HG02759 (cell line): ENCODE results near the gene AP1G1.
"Not testable (repeated sequence)": the region's sequence is repeated elsewhere in the genome, so short reads cannot be mapped to it uniquely, and the experiment has no call there.

ENCODE experiments used
- ATAC-seq: cut with Tn5 transposase; IDR thresholded peaks from one replicate; pipeline ENCODE4 v1.9.1; 2021; ENCODE audit warnings: mild to moderate bottlenecking, moderate library complexity; ENCODE audit not compliant: unreplicated experiment

AP1G1 gene

GRCh38 chr16:71709229-71709781 is 99.3 kb downstream of the AP1G1 start:
- ATAC-seq: no peak

DNA sequence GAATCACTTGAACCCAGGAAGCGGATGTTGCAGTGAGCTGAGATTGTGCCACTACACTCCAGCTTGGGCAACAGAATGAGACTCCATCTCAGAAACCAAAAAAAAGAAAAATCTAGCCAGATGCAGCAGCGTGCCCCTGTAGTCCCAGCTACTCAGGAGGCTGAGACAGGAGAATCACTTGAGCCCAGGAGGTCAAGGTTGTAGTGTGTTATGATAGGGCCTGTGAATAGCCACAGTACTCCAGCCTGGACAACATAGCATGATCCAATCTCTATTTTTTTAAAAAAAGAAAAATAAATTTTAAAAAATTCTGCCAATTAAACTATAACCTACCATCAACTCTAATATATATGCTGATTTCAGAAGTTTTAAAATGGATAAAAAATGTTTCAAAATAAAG is 99.9 kb downstream of the AP1G1 start:
- ATAC-seq: no peak

GRCh38 chr16:71707199-71707598 is 101.4 kb downstream of the AP1G1 start:
- ATAC-seq: no peak

DNA sequence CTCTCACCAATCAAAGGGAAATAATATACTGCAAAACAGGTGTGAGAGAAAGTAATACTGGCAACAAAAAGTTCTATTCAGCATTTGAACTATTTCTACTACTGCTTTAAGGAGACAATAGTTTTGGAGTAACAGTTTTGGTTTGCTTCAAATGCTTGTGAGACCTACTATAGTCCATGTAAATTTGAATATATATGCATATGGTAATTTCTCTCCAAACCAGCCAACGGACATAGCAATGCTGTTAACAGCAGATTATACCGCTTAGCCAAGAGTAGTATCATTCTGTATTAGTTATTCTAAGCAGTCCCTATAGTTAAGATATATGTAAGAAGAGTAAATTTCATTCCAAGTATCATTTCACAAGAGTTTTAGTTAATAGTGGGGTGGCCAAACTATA is 102.6 kb downstream of the AP1G1 start:
- no peak for ATAC-seq

GRCh38 chr16:71703333-71703732 is 105.3 kb downstream of the AP1G1 start:
- no peak for ATAC-seq

DNA sequence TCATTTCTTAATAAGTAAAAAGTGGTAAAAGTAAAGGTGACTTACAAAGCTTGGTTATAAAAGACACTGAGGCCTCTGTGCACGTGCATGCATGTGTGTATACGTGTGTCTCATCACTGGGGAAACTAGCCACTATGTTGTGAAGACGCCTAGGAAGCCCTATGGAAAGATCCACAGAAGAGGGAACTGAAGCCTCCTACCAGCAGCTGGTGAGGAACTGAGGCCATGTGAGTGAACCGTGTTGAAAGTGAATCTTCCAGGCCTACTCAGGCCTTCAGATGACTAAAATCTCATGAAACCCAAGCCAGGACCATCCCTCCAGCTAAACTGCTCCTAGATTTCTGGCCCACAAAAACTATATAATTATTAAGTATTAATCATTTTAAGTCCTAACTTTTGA is 107.8 kb downstream of the AP1G1 start:
- ATAC-seq: no peak

DNA sequence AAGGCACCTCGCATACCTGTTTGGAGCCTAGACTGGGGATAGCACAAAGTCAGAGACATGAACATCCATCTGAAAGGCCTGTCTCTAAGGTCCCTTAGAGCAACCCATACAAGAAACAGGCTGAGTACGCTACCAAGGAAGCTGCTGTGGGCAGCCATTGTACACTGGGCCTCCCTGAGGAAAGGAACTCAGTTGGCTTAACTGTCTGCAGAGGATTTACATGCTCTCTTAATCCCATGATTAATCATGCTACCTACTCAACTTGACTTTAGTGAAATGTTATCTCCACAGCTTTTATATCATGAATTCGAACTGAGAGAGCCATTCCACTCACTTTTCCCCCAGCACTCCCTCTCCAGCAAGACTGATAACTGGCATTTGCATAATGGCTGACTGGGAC is 110.1 kb downstream of the AP1G1 start:
- no peak for ATAC-seq

GRCh38 chr16:71693164-71693563 is 115.5 kb downstream of the AP1G1 start:
- no peak for ATAC-seq

DNA sequence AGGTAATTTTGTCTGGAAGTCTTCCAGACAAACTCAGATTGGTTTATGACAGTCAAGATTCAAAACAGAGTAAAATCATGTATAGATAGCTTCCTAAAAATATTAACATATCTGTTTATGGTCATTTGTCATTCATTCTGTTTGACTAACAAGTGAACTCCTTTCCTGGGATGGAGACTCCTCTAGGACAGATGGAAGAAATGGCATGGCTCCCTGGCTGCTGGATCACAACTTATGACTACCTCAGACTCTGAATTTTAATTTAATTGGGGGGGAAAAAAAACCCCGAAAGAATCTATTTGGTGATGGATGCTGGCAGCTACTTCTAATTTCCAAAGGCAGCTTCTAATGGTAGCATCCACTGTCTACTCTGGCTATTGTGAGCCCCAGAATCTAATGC is 118.7 kb downstream of the AP1G1 start:
- ATAC-seq: no peak

DNA sequence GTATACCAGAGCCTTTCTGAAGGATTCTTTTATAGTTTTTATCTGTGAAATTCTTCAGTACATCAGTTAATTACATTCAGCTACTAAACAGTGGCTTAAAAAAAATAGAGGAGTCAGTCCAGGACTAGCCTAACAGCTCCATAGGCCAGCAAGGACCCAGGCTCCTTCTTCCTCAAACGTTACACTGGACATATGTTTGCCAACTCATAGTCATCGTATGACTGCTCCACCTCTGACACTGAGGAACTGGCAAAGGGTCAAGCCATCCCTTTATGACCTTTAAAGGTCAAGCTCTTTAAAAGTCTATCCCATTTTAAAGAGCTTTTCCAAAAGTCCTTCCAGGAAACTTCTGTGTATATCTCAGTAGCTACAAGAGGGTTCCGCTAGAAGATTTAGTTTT is 120.8 kb downstream of the AP1G1 start:
- no peak for ATAC-seq

- ATAC-seq: not testable (repeated sequence)
These were observed 124.4 kb downstream of the AP1G1 start for GRCh38 chr16:71684280-71684679.

- no peak for ATAC-seq
These were observed 127.3 kb downstream of the AP1G1 start for GRCh38 chr16:71681360-71681759.
